ENCODE measurements around the gene FASTKD1. TPM values are rescaled to one million over a fixed set of nuclear protein-coding genes. Genes with fewer than 3 reads are reported as not detected.
"Not testable (repeated sequence)": the region's sequence is repeated elsewhere in the genome, so short reads cannot be mapped to it uniquely, and the experiment has no call there.

The FASTKD1 gene
- total and polyA plus RNA-seq, 2 donors (not counting 3 experiments of a cell fraction or from before 2014, with no cell fraction given), result 8.9 to 32.2 TPM

- no peaks in the 10 kb centered on the region for H3K27me3 ChIP-seq (ENCODE audit: control insufficient read depth in 2 of 2, insufficient read depth in 2 of 2, low read length in 2 of 2)
- H3K4me2 ChIP-seq (ENCODE audit: insufficient read depth, low read length), result no peak overlapping the region
- dilution Hi-C loops (cut with MboI; ENCODE audit: extremely low pct_ligation_motif_present, low sequenced_read_pairs) (no loop called here), intact Hi-C loops (cut with micrococcal nuclease) (no loop called here)
- POLR2A ChIA-PET, result no interaction called here
- no TSS peak for BruUV-seq (replicated peaks)
- no peaks in the 10 kb centered on the region for H3K4me1 ChIP-seq (ENCODE audit: control insufficient read depth, extremely low read depth, insufficient read depth, low read length)
- no peaks in the 10 kb centered on the region for H4K20me1 ChIP-seq (replicated peaks; ENCODE audit: control insufficient read depth, extremely low read depth, insufficient read depth, low read length)
- no peaks in the 10 kb centered on the region for H3K9me1 ChIP-seq (replicated peaks; ENCODE audit: control insufficient read depth, extremely low read depth, insufficient read depth, low read length)
- DNase-seq (ENCODE audit: low read depth, low spot score), result no peak
- no peaks in the 10 kb centered on the region for H3K79me2 ChIP-seq (ENCODE audit: control insufficient read depth, insufficient read depth, low read length)
- no peak for FAIRE-seq
- H3K4me3 ChIP-seq (replicated peaks in 1 of 3; ENCODE audit: insufficient read depth in 1 of 3, low read depth in 1 of 3, low read length in 3 of 3), result no peak overlapping the region
- no peak overlapping the region for H2AFZ ChIP-seq (ENCODE audit: low read depth, low read length)
- no peak overlapping the region for H3K27ac ChIP-seq (ENCODE audit: insufficient read depth, low read depth, low read length)
- CTCF ChIA-PET, result interaction anchor here (1.0 to 1.6 kb wide), 2 partner anchors 68 to 276 kb away, joined by 3 to 5 read pairs; no protein-coding TSS in a partner anchor
- no peak overlapping the region for H3K9ac ChIP-seq (replicated peaks; ENCODE audit: extremely low read depth, insufficient read depth, low read length)
- no peaks in the 10 kb centered on the region for H3K9me3 ChIP-seq (replicated peaks; ENCODE audit: control insufficient read depth, insufficient read depth, low read length)
- TF ChIP-seq FOS (IDR thresholded peaks at IDR 0.05; ENCODE audit: borderline replicate concordance, insufficient read depth, low read length) (no peak), MYC (IDR thresholded peaks at IDR 0.05; ENCODE audit: low read depth, low read length) (no peak), JUN (IDR thresholded peaks at IDR 0.05; ENCODE audit: borderline replicate concordance, insufficient read depth, insufficient read length, low read depth) (no peak), EZH2 (IDR thresholded peaks at IDR 0.05; ENCODE audit: borderline replicate concordance, low read depth, low read length, severe bottlenecking) (no peak), POLR2AphosphoS5 (IDR thresholded peaks at IDR 0.05; ENCODE audit: insufficient read depth, low read depth, low read length) (no peak), POLR2A (IDR thresholded peaks at IDR 0.05; ENCODE audit: low read depth, low read length) (no peak), GATA2 (IDR thresholded peaks at IDR 0.05; ENCODE audit: insufficient read depth, insufficient read length, low read depth, low read length) (no peak)
- TF ChIP-seq, protein P1, sequence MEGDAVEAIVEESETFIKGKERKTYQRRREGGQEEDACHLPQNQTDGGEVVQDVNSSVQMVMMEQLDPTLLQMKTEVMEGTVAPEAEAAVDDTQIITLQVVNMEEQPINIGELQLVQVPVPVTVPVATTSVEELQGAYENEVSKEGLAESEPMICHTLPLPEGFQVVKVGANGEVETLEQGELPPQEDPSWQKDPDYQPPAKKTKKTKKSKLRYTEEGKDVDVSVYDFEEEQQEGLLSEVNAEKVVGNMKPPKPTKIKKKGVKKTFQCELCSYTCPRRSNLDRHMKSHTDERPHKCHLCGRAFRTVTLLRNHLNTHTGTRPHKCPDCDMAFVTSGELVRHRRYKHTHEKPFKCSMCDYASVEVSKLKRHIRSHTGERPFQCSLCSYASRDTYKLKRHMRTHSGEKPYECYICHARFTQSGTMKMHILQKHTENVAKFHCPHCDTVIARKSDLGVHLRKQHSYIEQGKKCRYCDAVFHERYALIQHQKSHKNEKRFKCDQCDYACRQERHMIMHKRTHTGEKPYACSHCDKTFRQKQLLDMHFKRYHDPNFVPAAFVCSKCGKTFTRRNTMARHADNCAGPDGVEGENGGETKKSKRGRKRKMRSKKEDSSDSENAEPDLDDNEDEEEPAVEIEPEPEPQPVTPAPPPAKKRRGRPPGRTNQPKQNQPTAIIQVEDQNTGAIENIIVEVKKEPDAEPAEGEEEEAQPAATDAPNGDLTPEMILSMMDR (IDR thresholded peaks at IDR 0.05; ENCODE audit: extremely low read depth in 1 of 2, insufficient read depth in 1 of 2, low read depth in 1 of 2, low read length in 2 of 2), result no peak
- TF ChIP-seq, protein P2, sequence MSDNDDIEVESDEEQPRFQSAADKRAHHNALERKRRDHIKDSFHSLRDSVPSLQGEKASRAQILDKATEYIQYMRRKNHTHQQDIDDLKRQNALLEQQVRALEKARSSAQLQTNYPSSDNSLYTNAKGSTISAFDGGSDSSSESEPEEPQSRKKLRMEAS (IDR thresholded peaks at IDR 0.05; ENCODE audit: insufficient read depth, insufficient read length), result no peak
- no peaks in the 10 kb centered on the region for H3K36me3 ChIP-seq (ENCODE audit: control insufficient read depth in 2 of 2, extremely low read depth in 1 of 2, insufficient read depth in 2 of 2, low read length in 2 of 2)
These were observed 52.8 kb downstream of the FASTKD1 start for GRCh38 chr2:169520896-169521295.

DNA sequence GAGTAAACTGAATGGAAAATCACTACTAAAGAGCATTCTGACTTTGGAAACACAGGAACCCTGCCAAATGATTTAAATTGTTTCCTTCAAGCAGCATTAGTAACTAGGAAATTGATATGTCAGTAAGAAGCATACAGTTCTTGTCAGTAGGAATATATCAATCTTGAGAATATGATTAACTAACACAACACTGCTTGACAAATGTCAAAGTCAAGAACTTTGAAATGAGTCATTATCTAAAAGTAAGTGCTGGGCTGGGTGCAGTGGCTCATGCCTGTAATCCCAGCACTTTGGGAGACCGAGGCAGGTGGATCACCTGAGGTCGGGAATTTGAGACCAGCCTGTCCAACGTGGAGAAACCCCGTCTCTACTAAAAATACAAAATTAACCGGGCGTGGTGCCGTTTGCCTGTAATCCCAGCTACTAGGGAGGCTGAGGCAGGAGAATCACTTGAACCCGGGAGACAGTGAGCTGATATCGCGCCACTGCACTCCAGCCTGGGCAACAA is 57.1 kb downstream of the FASTKD1 start:
- H3K27me3 ChIP-seq (ENCODE audit: control insufficient read depth in 2 of 2, insufficient read depth in 2 of 2, low read length in 2 of 2); H4K20me1 ChIP-seq (replicated peaks; ENCODE audit: control insufficient read depth, extremely low read depth, insufficient read depth, low read length); H3K4me2 ChIP-seq (ENCODE audit: insufficient read depth, low read length); DNase-seq (ENCODE audit: low read depth, low spot score); H3K36me3 ChIP-seq (ENCODE audit: control insufficient read depth in 2 of 2, extremely low read depth in 1 of 2, insufficient read depth in 2 of 2, low read length in 2 of 2); H3K9ac ChIP-seq (replicated peaks; ENCODE audit: extremely low read depth, insufficient read depth, low read length); H3K9me3 ChIP-seq (replicated peaks; ENCODE audit: control insufficient read depth, insufficient read depth, low read length); intact Hi-C loops (cut with micrococcal nuclease); H3K4me1 ChIP-seq (ENCODE audit: control insufficient read depth, extremely low read depth, insufficient read depth, low read length); H3K27ac ChIP-seq (ENCODE audit: insufficient read depth, low read depth, low read length); BruUV-seq (replicated peaks); H3K79me2 ChIP-seq (ENCODE audit: control insufficient read depth, insufficient read depth, low read length); dilution Hi-C loops (cut with MboI; ENCODE audit: extremely low pct_ligation_motif_present, low sequenced_read_pairs); FAIRE-seq; H3K4me3 ChIP-seq (replicated peaks in 1 of 3; ENCODE audit: insufficient read depth in 1 of 3, low read depth in 1 of 3, low read length in 3 of 3); H2AFZ ChIP-seq (ENCODE audit: low read depth, low read length); H3K9me1 ChIP-seq (replicated peaks; ENCODE audit: control insufficient read depth, extremely low read depth, insufficient read depth, low read length): not testable (repeated sequence)
- ChIA-PET CTCF (interaction anchor here (1.1 kb wide), 1 partner anchor 12 kb away, joined by 4 read pairs; no protein-coding TSS in a partner anchor), POLR2A (interaction anchor here (0.6 kb wide), 1 partner anchor 315 kb away, joined by 3 read pairs; no protein-coding TSS in a partner anchor)

GRCh38 chr2:169514758-169515157 is 58.9 kb downstream of the FASTKD1 start:
- dilution Hi-C loops (cut with MboI; ENCODE audit: extremely low pct_ligation_motif_present, low sequenced_read_pairs); H3K9ac ChIP-seq (replicated peaks; ENCODE audit: extremely low read depth, insufficient read depth, low read length); H3K4me1 ChIP-seq (ENCODE audit: control insufficient read depth, extremely low read depth, insufficient read depth, low read length); H3K9me1 ChIP-seq (replicated peaks; ENCODE audit: control insufficient read depth, extremely low read depth, insufficient read depth, low read length); H3K4me2 ChIP-seq (ENCODE audit: insufficient read depth, low read length); BruUV-seq (replicated peaks); H3K79me2 ChIP-seq (ENCODE audit: control insufficient read depth, insufficient read depth, low read length); H3K27ac ChIP-seq (ENCODE audit: insufficient read depth, low read depth, low read length); POLR2A ChIA-PET; H2AFZ ChIP-seq (ENCODE audit: low read depth, low read length); DNase-seq (ENCODE audit: low read depth, low spot score); H3K36me3 ChIP-seq (ENCODE audit: control insufficient read depth in 2 of 2, extremely low read depth in 1 of 2, insufficient read depth in 2 of 2, low read length in 2 of 2); FAIRE-seq; H4K20me1 ChIP-seq (replicated peaks; ENCODE audit: control insufficient read depth, extremely low read depth, insufficient read depth, low read length); H3K9me3 ChIP-seq (replicated peaks; ENCODE audit: control insufficient read depth, insufficient read depth, low read length); H3K4me3 ChIP-seq (replicated peaks in 1 of 3; ENCODE audit: insufficient read depth in 1 of 3, low read depth in 1 of 3, low read length in 3 of 3); intact Hi-C loops (cut with micrococcal nuclease); H3K27me3 ChIP-seq (ENCODE audit: control insufficient read depth in 2 of 2, insufficient read depth in 2 of 2, low read length in 2 of 2): not testable (repeated sequence)
- CTCF ChIA-PET, result interaction anchor here (1.1 kb wide), 1 partner anchor 14 kb away, joined by 3 read pairs; no protein-coding TSS in a partner anchor
